ENCODE measurements around the gene CSGALNACT2.

The CSGALNACT2 gene

DNA sequence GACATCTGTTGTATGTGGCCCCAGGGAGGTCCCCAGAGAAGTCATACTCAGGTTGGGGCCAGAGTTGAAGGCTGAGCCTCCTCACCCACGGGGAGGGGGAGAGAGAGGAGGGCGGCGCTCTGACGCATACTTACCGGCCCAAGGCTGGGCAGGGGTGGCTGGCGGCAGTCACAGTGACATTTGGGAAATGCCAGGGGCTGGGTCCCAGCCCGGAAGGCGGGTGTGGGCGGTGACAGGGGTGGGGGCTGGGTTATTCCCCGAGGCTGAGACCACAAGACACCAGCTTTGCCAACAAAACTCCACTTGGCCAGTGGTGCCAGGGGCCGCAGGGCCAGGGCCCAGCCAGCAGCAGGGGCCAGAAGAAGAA lies 87.5 kb downstream of the CSGALNACT2 start:
- Histone ChIP-seq H3K27ac (ENCODE audit: low read depth, low read length) (no peak overlapping the region), H3K27me3 (ENCODE audit: low read length) (no peaks in the 10 kb centered on the region), H3K4me2 (ENCODE audit: low read depth, low read length, poor library complexity, severe bottlenecking) (no peak overlapping the region), H3K4me3 (ENCODE audit: insufficient read depth, low read length, poor library complexity, severe bottlenecking) (no peak overlapping the region), H3K9me2 (replicated peaks; ENCODE audit: insufficient read depth, low read length) (no peaks in the 10 kb centered on the region), H3K9ac (ENCODE audit: low read length) (no peak overlapping the region), H2AFZ (ENCODE audit: low read depth, low read length, severe bottlenecking) (no peak overlapping the region), H3K9me3 (ENCODE audit: insufficient read depth, low read length) (no peaks in the 10 kb centered on the region), H4K20me1 (ENCODE audit: low read depth, low read length) (no peaks in the 10 kb centered on the region), H3K79me2 (ENCODE audit: insufficient read depth, low read length) (no peaks in the 10 kb centered on the region), H3F3A (ENCODE audit: insufficient read depth) (no peaks in the 10 kb centered on the region), H3K36me3 (ENCODE audit: low read length) (no peaks in the 10 kb centered on the region)
- no peak for TF ChIP-seq EZH2phosphoT487 (conservative IDR thresholded peaks at IDR 0.05; ENCODE audit: low read length)
- TF ChIP-seq, protein P1, sequence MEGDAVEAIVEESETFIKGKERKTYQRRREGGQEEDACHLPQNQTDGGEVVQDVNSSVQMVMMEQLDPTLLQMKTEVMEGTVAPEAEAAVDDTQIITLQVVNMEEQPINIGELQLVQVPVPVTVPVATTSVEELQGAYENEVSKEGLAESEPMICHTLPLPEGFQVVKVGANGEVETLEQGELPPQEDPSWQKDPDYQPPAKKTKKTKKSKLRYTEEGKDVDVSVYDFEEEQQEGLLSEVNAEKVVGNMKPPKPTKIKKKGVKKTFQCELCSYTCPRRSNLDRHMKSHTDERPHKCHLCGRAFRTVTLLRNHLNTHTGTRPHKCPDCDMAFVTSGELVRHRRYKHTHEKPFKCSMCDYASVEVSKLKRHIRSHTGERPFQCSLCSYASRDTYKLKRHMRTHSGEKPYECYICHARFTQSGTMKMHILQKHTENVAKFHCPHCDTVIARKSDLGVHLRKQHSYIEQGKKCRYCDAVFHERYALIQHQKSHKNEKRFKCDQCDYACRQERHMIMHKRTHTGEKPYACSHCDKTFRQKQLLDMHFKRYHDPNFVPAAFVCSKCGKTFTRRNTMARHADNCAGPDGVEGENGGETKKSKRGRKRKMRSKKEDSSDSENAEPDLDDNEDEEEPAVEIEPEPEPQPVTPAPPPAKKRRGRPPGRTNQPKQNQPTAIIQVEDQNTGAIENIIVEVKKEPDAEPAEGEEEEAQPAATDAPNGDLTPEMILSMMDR (IDR thresholded peaks at IDR 0.05; ENCODE audit: insufficient read depth, low read length, poor library complexity, severe bottlenecking): no peak

DNA sequence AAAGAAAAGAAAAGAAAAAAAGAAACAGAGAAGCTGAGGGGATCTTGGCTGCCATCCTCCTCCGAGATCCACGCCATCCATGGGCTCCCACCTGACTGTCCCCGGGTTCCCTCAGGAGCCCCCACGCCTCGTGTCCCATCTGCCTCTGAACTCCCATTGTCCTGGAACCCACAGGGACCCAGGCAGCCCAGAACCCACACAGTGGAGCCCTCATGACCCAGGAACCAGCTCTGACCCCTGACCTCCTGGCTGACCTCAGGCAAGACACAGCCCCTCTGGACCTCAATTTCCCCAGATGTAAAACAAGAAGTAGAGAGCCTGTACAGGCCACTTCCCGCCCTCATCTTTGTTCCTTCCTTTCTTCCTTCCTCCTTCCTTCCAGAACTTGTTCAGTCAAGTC lies 88.2 kb downstream of the CSGALNACT2 start:
- no peaks in the 10 kb centered on the region for H3K36me3 ChIP-seq (ENCODE audit: low read length)

DNA sequence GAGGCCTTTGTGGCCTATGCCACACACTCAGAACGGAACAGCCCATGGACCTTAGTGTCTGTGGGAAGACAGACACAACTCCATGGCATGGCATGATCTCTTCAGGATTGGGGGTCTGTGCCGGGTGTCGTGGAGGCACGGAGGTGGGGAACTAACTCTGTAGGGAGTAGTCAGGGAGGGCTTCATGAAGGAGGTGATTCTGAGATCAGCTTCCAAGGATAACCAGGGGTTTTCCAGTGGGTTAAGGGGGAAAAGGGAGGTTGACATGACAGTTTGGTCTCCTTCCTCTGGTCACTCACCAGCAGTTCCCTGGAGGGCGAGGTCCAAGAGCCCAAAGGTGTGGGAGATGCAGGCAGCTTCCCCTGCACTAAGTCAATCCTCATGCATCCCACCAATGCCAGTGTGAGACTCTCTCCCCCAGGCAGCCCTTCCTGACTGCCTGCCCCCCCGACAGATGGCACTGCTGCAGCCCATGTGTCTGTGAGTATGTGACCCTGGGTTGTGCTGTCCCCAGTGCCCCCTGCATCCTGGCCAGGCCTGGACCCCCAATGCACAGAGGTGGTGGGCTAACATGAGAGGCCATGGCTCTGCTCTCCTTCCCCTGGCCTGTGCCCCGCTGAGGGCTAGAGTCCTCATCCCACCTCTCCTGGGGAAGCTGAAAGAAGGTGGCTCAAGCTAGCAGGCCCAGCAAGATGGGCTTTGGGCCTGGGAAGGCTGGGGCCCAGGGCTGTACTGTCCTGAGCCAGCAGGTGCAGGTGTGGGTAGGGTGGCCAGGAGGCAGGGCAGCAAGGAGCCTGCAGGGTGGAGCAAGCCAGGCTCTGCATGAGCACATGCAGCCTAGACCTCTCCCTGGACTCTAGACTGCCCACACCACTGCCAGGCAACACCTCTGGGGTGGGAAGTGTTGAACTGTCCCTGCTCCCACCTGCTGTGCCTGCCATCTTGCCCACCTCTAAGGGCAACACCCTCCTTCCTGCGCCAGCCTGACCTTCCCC lies 88.9 kb downstream of the CSGALNACT2 start:
- H3K9me3 ChIP-seq (ENCODE audit: insufficient read depth, low read length): no peaks in the 10 kb centered on the region
- H3K9me2 ChIP-seq (replicated peaks; ENCODE audit: insufficient read depth, low read length): no peaks in the 10 kb centered on the region
- no peaks in the 10 kb centered on the region for H4K20me1 ChIP-seq (ENCODE audit: low read depth, low read length)
- H3K79me2 ChIP-seq (ENCODE audit: insufficient read depth, low read length): no peaks in the 10 kb centered on the region
- no peak overlapping the region for H3K9ac ChIP-seq (ENCODE audit: low read length)
- H3K27ac ChIP-seq (ENCODE audit: low read depth, low read length): no peak overlapping the region
- H3K4me2 ChIP-seq (ENCODE audit: low read depth, low read length, poor library complexity, severe bottlenecking): no peak overlapping the region
- no peaks in the 10 kb centered on the region for H3F3A ChIP-seq (ENCODE audit: insufficient read depth)
- no peak overlapping the region for H2AFZ ChIP-seq (ENCODE audit: low read depth, low read length, severe bottlenecking)
- no peaks in the 10 kb centered on the region for H3K27me3 ChIP-seq (ENCODE audit: low read length)
- TF ChIP-seq, protein P1 (IDR thresholded peaks at IDR 0.05; ENCODE audit: insufficient read depth, low read length, poor library complexity, severe bottlenecking): no peak
- no peak for TF ChIP-seq EZH2phosphoT487 (conservative IDR thresholded peaks at IDR 0.05; ENCODE audit: low read length)
- H3K36me3 ChIP-seq (ENCODE audit: low read length): no peaks in the 10 kb centered on the region
- no peak overlapping the region for H3K4me3 ChIP-seq (ENCODE audit: insufficient read depth, low read length, poor library complexity, severe bottlenecking)

More for the DNA sequence above, 88.2 kb downstream of the CSGALNACT2 start:
- Histone ChIP-seq H3K27ac (ENCODE audit: low read depth, low read length) (no peak overlapping the region), H3F3A (ENCODE audit: insufficient read depth) (no peaks in the 10 kb centered on the region), H4K20me1 (ENCODE audit: low read depth, low read length) (no peaks in the 10 kb centered on the region), H3K79me2 (ENCODE audit: insufficient read depth, low read length) (no peaks in the 10 kb centered on the region), H3K9me2 (replicated peaks; ENCODE audit: insufficient read depth, low read length) (no peaks in the 10 kb centered on the region), H3K4me2 (ENCODE audit: low read depth, low read length, poor library complexity, severe bottlenecking) (no peak overlapping the region), H2AFZ (ENCODE audit: low read depth, low read length, severe bottlenecking) (no peak overlapping the region), H3K9me3 (ENCODE audit: insufficient read depth, low read length) (no peaks in the 10 kb centered on the region), H3K9ac (ENCODE audit: low read length) (no peak overlapping the region), H3K4me3 (ENCODE audit: insufficient read depth, low read length, poor library complexity, severe bottlenecking) (no peak overlapping the region), H3K27me3 (ENCODE audit: low read length) (no peaks in the 10 kb centered on the region)
- TF ChIP-seq EZH2phosphoT487 (conservative IDR thresholded peaks at IDR 0.05; ENCODE audit: low read length): no peak
- TF ChIP-seq, protein P1 (IDR thresholded peaks at IDR 0.05; ENCODE audit: insufficient read depth, low read length, poor library complexity, severe bottlenecking): no peak

Data from SU-DHL-6 (cell line).